GM19025 (cell line): ENCODE results near the gene MCAT.

Source experiments
- ATAC-seq: cut with Tn5 transposase; IDR thresholded peaks from one replicate; pipeline ENCODE4 v1.9.1; 2021; ENCODE audit warnings: mild to moderate bottlenecking, low read depth, moderate library complexity; ENCODE audit not compliant: unreplicated experiment

MCAT gene

GRCh38 chr22:43173566-43173965 is 30.4 kb upstream of the MCAT start:
- ATAC-seq: no peak

GRCh38 chr22:43172191-43172590 is 29.0 kb upstream of the MCAT start:
- no peak for ATAC-seq

GRCh38 chr22:43171607-43172006 is 28.4 kb upstream of the MCAT start:
- ATAC-seq: no peak

GRCh38 chr22:43171019-43171491 is 27.9 kb upstream of the MCAT start:
- no peak for ATAC-seq

GRCh38 chr22:43170131-43170480 is 26.9 kb upstream of the MCAT start:
- no peak for ATAC-seq

GRCh38 chr22:43169310-43170130 is 26.3 kb upstream of the MCAT start:
- no peak for ATAC-seq

- ATAC-seq: no peak
Measured at GRCh38 chr22:43168471-43169309, 25.5 kb upstream of the MCAT start.

GRCh38 chr22:43167001-43167589 is 23.9 kb upstream of the MCAT start:
- ATAC-seq: no peak

GRCh38 chr22:43166132-43166930 is 23.1 kb upstream of the MCAT start:
- ATAC-seq: no peak

GRCh38 chr22:43164636-43165035 is 21.4 kb upstream of the MCAT start:
- no peak for ATAC-seq

- no peak for ATAC-seq
Measured at GRCh38 chr22:43163241-43163795, 20.1 kb upstream of the MCAT start.

GRCh38 chr22:43162412-43163150 is 19.4 kb upstream of the MCAT start:
- no peak for ATAC-seq

- no peak for ATAC-seq
Measured at GRCh38 chr22:43160497-43161126, 17.4 kb upstream of the MCAT start.

- ATAC-seq: no peak
Measured at GRCh38 chr22:43159484-43160178, 16.4 kb upstream of the MCAT start.

- no peak for ATAC-seq
Measured at GRCh38 chr22:43158778-43159483, 15.7 kb upstream of the MCAT start.

- no peak for ATAC-seq
Measured at GRCh38 chr22:43157874-43158546, 14.8 kb upstream of the MCAT start.

- ATAC-seq: no peak
Measured at GRCh38 chr22:43156413-43156812, 13.2 kb upstream of the MCAT start.
